Measurements from ENCODE around the gene DIDO1. TPM values are rescaled to one million over a fixed set of nuclear protein-coding genes. Genes with fewer than 3 reads are reported as not detected.

The DIDO1 gene
- total RNA-seq, 4 donors from 2014 or later: 64.5 to 89.7 (median 78.9) TPM

DNA sequence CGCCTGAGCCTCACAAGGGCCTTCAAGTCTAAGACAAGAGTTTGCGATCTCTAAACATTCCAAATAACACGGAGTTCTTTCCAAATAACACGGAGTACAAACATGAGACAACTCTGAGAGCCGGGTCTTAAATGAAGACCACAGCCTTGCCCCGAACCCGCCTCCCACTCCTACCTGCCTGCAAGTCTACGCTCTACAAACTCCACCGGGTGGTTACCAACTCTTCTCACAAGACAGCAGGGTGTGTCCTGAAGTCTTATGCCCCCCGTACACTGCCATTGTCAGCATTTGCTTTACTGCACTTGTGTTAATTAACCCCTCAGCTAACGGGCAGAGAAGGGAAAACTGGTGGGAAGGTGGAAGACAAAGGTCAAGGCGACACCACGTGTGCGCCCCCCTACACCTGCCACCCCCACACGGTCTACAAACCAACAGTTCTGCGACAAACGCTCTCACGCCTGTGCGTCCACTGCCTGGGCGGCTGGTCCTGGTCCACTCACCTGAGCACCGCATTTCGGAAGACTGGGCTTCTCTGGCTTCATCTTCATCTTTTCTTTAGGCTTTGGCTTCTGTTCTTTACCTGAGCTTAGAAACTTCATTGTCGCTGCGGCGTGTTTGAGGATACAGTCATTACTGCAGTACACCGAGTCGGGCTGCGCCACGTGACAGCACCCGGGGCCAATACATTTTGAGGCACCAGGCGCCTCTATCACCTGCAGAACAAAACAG lies 19.5 kb downstream of the DIDO1 start:
- H3K9me3 ChIP-seq: no peaks in the 10 kb centered on the region
- H3K36me3 ChIP-seq: peaks cover 7 to 100% (median 54%) of the 10 kb centered on the region in 3 donors
- 90% methylated on average over 31 of the region's 31 CpGs for WGBS, 2 donors
- H3K27ac ChIP-seq: no peak overlapping the region
- no peak for DNase-seq (ENCODE audit: low spot score in 2 of 2)
- H3K4me1 ChIP-seq: peaks cover 0 to 5% (median 0%) of the 10 kb centered on the region in 4 donors
- no peak overlapping the region for H3K4me3 ChIP-seq
- TF ChIP-seq CTCF (IDR thresholded peaks at IDR 0.05): no peak
- TF ChIP-seq EP300 (IDR thresholded peaks at IDR 0.05): no peak
- no peak for TF ChIP-seq POLR2A (IDR thresholded peaks at IDR 0.05)
- no peaks in the 10 kb centered on the region for H3K27me3 ChIP-seq

- 91% methylated on average over 16 of the region's 16 CpGs for WGBS, 2 donors
Measured at GRCh38 chr20:62906209-62906608, 20.1 kb downstream of the DIDO1 start.

DNA sequence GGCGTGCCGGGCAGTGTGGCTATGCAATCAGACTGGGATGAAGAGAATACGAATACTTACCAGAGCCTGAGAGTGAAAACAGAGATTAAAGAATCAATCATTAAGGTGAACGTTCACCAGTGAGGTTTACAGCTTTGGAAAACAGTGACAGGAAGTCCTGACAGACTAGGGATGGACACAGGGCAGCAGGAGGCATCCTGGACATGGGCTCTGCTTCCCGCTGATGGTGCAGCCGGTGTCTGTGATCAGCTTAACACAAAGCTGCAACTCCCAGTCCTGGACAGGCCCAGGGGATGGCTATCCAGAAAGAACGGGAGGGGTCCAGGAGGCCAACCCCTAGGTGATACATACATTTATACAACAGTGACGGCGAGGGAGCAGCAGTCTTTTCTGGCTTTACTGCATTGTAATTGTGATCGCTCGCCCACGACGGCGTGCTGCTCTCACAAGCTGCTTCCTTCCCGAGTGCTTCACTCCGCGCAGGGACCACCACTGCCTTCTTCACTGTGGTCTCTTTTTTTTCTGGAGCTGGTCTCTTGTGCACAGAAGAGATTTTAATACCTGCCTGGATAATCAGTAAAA lies 20.7 kb downstream of the DIDO1 start:
- H3K4me3 ChIP-seq: no peak overlapping the region
- TF ChIP-seq POLR2A (IDR thresholded peaks at IDR 0.05) (no peak), EP300 (IDR thresholded peaks at IDR 0.05) (no peak), CTCF (IDR thresholded peaks at IDR 0.05) (no peak)
- H3K4me1 ChIP-seq: peaks cover 0 to 3% (median 0%) of the 10 kb centered on the region in 4 donors
- H3K9me3 ChIP-seq: no peaks in the 10 kb centered on the region
- peaks cover 7 to 97% (median 44%) of the 10 kb centered on the region in 3 donors for H3K36me3 ChIP-seq
- H3K27ac ChIP-seq: no peak overlapping the region
- WGBS, 2 donors: 86 to 89% methylated on average over 17 of the region's 17 CpGs
- no peak for DNase-seq (ENCODE audit: low spot score in 2 of 2)
- no peaks in the 10 kb centered on the region for H3K27me3 ChIP-seq

More at GRCh38 chr20:62906209-62906608, 20.1 kb downstream of the DIDO1 start:
- no peak for DNase-seq (ENCODE audit: low spot score in 2 of 2)
- H3K27me3 ChIP-seq: no peaks in the 10 kb centered on the region
- no peaks in the 10 kb centered on the region for H3K4me1 ChIP-seq
- H3K27ac ChIP-seq: no peak overlapping the region
- no peaks in the 10 kb centered on the region for H3K9me3 ChIP-seq
- TF ChIP-seq EP300 (IDR thresholded peaks at IDR 0.05) (no peak), POLR2A (IDR thresholded peaks at IDR 0.05) (no peak), CTCF (IDR thresholded peaks at IDR 0.05) (no peak)
- H3K4me3 ChIP-seq: no peak overlapping the region
- peaks cover 7 to 100% (median 48%) of the 10 kb centered on the region in 3 donors for H3K36me3 ChIP-seq

DNA sequence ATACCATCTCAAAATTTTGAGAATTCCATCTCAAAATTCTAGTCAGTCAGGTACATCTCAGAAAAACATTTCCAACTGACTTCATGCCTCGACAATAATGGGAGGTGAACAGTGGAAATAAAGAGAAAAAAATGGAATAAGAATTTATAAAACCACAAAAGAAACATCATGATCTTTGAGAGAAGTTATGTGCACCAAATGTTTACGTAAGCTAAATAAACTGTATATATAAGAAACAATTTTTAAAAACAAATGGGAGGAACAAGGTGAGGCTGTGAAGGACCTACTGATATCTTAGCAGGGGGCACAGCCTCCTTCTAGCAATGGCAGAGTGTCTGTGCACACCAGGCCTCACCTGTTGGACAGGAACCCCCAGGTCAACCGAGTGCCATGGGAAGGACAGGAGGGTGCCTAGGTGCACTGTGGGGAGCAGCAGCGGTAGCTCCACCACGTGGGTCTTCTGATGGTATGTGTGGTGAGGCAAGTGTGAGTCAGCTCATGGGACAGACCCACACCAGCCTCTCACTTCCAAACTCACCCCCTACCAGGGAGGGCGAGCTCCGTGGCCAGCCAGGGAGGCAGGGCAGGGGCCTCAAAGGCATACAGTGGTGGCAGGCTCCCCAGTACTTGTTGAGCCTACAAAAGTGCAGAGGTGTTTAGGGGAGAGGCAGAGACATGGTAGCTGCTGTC lies 23.2 kb downstream of the DIDO1 start:
- Histone ChIP-seq H3K36me3 (peaks cover 0 to 71% (median 30%) of the 10 kb centered on the region in 3 donors), H3K27me3 (no peaks in the 10 kb centered on the region), H3K27ac (no peak overlapping the region), H3K4me3 (no peak overlapping the region), H3K9me3 (no peaks in the 10 kb centered on the region), H3K4me1 (peaks cover 0 to 22% (median 13%) of the 10 kb centered on the region in 4 donors)
- WGBS, 2 donors: 80 to 84% methylated on average over 6 to 7 of the region's 7 CpGs
- no peak for TF ChIP-seq CTCF (IDR thresholded peaks at IDR 0.05)
- no peak for TF ChIP-seq EP300 (IDR thresholded peaks at IDR 0.05)
- TF ChIP-seq POLR2A (IDR thresholded peaks at IDR 0.05): no peak
- DNase-seq (ENCODE audit: low spot score in 2 of 2): no peak

DNA sequence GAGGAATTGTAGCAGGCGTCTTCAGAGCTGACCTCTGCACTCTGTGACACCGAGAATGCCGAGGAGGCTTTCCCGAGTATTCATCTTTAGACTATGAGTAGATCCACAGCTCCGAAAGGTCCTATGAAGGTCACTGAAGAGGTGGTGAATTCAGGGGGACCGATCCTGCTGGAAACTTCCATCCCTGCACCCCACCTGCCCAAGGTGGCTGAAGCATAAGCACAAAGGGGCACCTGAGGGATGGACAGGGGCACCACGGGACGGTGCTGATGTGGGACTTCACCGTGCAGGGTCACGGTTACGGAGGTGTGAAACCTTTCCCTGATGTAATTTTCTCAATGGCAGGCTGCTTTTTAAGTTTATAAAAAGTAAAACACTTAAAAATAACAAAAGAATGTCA lies 24.4 kb downstream of the DIDO1 start:
- no peak for TF ChIP-seq EP300 (IDR thresholded peaks at IDR 0.05)
- H3K27me3 ChIP-seq: no peaks in the 10 kb centered on the region
- no peak overlapping the region for H3K4me3 ChIP-seq
- H3K36me3 ChIP-seq: peaks cover 0 to 59% (median 20%) of the 10 kb centered on the region in 3 donors
- no peak overlapping the region for H3K27ac ChIP-seq
- H3K9me3 ChIP-seq: no peaks in the 10 kb centered on the region
- peaks cover 0 to 22% (median 13%) of the 10 kb centered on the region in 4 donors for H3K4me1 ChIP-seq
- 80 to 83% methylated on average over 11 of the region's 11 CpGs for WGBS, 2 donors
- no peak for DNase-seq (ENCODE audit: low spot score in 2 of 2)
